Spleen (tissue), 7 donors: ENCODE data around the gene CAND2.

Experiments used
- CTCF ChIP-seq, 11 experiments: fragments of 200-600 bp in 7 of 11; fragments of 450-650 bp in 4 of 11; sonication (generic) in 4 of 11; IDR thresholded peaks in 8 of 11; conservative IDR thresholded peaks in 3 of 11; 1 replicate in 7 of 11; 2 replicates in 4 of 11; pipeline versions ENCODE4 v1.4.0 to v1.8.0; 2016 to 2021; ENCODE audit warnings: antibody characterized with exemption in 11 of 11, inconsistent platforms in 4 of 11, mild to moderate bottlenecking in 1 of 11
- POLR2A ChIP-seq, 3 donors: fragments of 450-650 bp; IDR thresholded peaks; one replicate each; pipeline ENCODE4 v1.5.1; 2017; ENCODE audit warnings: antibody characterized with exemption in 3 of 3, mild to moderate bottlenecking in 1 of 3
- POLR2AphosphoS5 ChIP-seq, 3 donors: sonication (generic); formaldehyde crosslinking; IDR thresholded peaks; one replicate each; pipeline ENCODE4 v1.5.1; 2017; ENCODE audit warnings: antibody characterized with exemption in 3 of 3
- donor health status: DM: no; HTN: no; CAD: no; lungs with moderate emphysema.
- donor health status: DM: no; HTN: no; CAD: no.
- donor health status: DM: no; HTN: no; CAD: no.

GRCh38 chr3:12791430-12791829 is 5.0 kb upstream of the CAND2 start:
- TF ChIP-seq POLR2A (IDR thresholded peaks at IDR 0.05) (no peak), CTCF (IDR thresholded peaks at IDR 0.05 in 8 of 11, conservative IDR thresholded peaks at IDR 0.05 in 3 of 11) (no peak), POLR2AphosphoS5 (IDR thresholded peaks at IDR 0.05) (no peak)
